GM21723 (cell line): Measurements from ENCODE around the gene SKI.
"Not testable (repeated sequence)": the region's sequence is repeated elsewhere in the genome, so short reads cannot be mapped to it uniquely, and the experiment has no call there.

Experiments
- ATAC-seq: cut with Tn5 transposase; IDR thresholded peaks from one replicate; pipeline ENCODE4 v1.9.1; 2021; ENCODE audit warnings: mild to moderate bottlenecking, moderate library complexity; ENCODE audit not compliant: unreplicated experiment

The SKI gene

DNA sequence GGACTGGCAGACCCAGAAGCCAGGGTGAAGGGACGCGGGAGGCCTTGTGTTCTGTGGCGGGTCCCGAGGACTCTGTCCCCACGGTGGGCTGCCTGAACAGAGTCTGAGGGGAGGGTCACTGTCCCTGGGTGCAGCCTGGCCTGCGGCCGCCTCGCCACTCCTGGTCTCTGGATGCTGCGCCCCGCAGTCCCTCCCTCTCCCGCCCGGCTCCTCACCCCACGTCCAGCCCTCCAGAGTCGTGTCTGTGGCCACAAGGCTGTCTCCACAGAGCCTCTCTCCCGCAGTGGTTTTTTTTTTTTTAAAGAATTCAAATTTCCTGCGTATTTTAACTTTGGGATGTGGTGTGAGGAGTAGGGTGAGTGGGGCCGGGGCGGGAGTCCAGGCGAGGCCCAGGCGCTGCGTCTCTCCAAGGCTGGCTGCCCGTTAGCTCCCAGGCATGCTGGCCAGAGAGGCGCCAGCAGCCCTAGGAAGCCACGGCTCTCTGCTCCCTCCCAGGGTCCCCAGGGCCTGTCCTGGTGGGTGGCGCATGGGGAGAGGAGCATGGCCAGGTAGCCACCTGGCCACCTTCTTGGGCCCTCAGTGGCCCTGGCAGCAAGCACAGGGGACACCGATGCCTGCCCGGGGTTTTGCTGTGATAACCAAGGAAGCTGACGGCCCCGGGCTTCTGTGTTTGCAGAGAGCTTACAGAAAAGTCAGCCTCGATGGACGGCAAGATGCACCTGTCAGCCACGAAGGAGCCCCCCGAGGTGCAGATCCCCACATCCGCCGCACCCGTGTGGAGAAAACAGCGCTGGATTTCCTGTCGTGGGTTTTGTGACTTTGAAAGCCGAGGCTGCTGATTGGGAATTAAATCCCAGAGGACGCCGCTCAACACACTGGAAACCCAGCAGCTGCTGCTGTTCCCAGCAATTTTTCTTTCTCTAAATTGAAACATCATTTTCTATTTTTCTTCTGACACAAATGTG lies 90.5 kb downstream of the SKI start:
- ATAC-seq = no peak

DNA sequence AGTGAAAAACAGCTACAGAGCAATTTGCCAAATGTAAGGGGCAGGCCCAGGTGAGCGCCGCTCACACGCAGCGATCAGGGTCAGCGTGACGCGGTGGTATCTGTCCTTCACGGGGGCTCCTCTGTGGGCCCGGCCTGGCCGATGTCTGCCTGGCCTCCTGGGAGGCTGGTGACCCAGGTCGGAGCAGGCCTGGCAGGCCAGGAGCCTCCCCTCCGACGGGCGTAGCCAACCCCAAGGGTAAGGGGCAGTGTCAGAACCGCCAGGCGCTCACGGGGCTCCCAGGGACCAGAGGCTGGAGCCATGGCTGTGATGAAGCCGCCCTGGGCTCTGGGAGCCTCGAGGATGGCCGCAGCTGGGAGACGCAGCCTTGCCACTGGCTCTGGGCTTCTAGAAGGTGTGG lies 91.2 kb downstream of the SKI start:
- no peak for ATAC-seq

DNA sequence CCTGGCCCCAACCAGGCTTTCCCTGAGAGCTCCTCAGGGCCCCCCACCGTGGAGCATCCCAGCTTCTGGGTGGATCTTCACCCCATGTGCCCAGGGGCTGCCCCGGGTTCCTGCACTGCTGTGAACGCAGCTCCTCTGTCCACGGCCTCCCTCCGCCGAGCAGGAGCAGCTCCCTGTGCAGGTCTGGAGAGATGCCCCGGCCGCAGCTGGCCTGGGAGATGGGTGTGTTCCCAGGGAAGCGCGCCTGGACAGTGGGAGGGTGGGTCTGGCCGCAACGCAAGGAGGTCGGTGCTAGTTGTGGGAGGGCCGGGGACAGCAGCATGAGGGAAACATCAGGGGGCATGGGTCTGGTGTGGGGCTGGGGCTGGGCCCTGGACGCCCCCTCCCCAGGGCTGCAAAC lies 91.9 kb downstream of the SKI start:
- ATAC-seq = no peak

DNA sequence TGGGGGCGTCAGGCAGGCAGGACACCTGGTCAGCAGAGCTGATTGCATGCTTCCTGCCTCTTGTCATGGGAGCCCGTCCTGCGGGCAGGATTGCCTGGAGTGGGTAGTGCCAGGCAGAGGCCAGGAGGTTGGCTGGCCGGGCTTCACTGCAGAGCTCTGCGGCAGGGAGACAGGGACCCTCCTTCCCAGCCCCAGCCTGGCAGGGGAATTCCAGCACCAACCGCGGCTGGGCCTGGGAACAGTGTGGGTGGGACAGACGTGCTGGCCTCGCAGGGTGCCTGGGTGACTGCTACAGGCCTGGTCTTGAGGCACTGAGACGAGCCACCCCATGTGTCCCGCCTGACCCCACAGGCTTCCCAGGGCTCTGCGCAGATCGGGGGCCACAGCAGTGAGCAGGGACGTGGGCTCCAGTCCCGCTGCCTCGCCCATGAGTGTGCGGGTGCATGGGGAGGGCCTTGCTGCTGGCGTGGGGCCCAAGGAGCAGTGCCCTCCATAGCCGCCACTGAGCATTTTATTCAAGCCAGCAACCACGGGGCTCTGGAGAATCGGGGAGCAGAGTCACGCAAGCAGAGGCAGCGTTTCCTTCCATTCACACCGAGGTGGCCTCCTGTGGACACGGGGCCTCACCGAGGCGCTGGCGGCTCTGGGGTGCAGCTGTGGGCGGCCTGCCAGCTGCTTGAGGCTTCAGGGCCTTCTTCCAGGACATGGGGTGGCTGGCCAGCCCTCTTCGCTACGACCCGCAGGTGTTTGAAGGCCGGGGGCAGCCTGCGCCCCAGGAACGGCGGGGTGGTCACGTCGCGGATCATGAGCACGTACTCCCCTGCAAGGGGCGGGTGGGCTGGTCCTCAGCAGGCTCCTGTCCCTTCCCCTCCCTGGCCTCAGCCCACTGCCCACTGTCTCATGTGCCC lies 92.9 kb downstream of the SKI start:
- ATAC-seq = no peak

DNA sequence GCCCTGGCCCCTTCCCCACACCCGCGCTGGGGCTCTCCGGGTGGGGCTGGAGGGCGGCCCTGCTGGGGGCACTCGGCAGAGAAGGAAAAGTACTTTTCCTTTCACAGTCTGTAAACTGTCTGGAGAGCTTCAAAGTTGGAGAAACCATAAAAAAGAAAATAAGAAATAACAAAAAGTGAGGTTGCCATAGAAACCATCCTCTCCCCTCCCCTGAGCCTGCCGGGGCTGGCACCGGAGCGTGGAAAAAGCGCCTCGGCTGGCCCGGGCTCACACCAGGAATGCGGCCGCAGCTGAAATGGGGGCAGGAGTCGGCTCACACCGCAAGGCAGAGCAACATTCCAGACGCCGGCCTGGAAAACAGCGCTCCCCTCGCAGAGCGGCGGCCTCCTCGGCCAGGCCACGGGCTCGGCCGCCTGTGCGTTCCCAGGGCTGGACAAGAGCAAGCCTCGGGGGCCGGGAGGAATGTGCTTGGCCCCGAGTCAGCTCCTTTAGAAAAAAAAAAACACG lies 94.0 kb downstream of the SKI start:
- ATAC-seq = no peak

DNA sequence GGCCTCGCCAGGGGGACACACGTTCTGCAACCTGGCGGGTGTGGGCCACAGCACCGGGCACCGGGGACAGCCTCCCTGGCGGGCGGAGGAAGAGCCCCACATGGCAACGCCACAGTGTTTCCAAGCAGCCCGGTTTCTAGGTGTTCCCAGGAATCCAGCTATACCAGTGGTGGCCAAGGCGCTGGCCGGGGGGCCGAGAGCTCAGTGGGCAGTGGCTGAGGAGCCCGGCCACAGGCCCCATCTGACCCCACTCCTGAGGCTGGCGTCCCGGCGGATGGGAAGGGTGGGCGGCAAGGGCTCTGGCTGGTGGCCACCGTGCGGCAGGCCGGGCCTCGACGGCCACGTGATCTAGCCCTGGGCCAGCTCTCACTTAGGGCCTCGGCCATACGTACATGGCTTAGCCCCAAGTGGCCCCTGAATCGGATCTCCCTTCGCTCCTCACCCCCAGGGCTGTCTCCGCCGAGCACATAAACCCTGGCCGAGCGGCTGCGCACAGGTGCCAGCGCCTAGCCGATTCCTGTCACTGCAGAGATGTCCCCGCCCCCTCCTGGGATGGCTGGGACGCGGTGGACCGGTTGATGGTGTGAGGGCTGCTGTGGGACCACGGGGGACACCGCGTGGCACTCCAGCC lies 94.6 kb downstream of the SKI start:
- no peak for ATAC-seq

DNA sequence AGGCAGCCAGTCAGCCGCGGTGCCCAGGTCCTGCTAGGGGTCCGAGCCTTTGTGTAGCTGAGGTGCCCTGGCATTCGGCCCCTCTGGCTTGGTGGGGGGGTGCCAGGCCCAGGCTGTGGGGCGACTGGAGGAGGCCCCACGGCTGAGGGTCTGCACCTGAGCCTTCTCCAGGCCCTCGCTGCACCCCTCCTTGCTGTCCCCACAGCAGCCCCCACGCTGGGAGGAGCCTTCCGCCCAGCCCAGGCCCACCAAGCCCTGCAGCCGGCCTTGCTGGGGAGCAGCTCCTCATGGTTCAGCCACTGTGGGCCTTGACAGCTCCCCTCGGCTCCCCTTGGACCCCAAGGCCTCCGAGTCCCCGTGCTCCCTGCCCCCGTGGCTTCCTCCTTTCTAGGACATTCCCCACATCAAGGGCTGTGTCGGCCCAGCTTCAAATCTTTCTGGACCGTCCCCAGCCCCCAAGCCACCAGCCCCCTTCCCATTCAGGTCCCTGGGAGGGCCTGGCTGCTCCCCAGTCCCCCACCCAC lies 95.4 kb downstream of the SKI start:
- no peak for ATAC-seq

DNA sequence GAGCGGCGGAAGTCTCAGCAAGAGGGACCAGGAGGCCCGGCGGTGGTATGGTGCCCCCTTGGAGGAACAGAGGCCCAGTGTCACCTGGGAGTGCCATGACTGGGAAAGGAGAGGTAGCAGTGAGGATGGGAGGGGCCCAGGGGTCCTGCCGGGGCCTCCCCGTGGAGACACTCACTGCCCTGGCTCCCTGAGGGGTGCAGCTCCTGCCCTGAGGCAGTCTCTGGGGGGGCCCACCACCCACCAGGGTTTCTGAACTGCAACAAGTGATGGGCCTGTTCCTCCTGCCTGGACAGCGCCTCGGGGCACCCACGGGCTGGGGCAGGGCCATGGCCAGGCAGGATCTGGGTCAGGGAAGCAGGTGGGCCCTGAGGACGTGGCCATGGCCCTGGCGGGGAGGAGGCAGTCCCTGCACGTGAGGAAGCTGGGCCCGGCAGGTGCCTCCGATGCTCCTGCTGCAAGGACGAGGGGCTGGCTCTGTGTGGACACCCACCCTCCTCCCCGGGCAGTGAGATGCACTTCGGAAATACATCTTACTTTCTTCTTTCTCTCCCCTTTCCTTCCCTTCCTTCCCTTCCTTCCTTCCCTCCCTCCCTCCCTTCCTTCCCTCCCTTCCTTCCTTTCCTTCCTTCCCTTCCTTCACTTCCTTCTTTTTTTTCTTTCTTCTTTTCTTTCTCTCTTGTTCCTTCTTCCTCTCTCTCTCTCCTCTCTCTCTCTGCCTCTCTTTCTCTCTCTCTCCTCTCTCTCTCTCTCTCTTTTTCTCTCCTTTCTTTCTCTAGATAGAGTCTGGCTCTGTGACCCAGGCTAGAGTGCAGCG lies 96.6 kb downstream of the SKI start:
- ATAC-seq = no peak

DNA sequence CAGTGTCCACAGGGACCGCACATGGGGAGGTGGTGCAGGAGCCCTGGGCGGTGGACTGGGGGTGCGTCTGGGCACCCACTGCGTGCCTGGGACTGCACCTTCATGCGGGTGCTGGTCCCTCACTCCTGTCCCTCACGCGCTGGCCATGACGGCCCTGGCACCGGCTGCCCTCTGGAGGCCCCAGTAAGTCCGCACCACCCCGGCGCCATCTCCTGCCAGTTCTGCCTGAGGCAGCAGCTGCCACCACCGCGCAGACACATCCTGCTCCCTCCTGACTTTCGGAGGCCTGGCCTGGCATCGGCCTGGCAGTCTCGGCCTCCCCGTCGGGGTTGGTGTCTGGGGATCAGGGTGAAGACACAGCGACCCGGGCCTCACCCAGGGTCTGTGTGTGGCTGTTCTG lies 98.4 kb downstream of the SKI start:
- no peak for ATAC-seq

DNA sequence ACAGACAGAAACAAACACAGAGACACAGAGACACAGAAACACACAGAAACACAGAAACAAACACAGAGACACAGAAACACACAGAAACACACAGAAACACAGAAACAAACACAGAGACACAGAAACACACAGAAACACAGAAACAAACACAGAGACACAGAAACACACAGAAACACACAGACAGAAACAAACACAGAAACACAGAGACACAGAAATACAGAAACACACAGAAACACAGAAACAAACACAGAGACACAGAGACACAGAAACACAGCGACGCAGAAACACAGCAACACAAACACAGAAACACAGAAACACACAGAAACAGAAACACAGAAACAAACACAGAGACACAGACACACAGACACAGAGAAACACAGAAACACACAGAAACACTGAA lies 99.0 kb downstream of the SKI start:
- ATAC-seq = not testable (repeated sequence)

DNA sequence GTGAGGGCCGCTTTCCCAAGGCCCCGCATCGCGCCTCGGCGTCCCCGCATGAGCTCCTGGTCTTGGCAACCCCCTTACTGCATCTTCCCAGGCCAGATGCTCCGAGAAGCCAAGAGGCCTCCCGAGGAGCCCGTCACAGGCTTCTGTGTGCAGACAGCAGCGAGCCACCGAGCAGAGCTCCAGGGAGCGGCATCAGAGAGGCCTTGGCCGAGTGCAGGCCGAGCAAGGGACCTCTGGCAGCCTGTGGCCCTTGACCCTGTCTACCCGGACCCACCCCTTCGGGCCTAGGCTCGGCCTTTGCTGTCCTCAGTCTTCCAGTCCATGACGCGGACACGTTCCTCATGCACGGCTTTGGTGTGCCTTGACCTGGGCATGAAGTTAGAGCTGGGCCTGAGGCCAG lies 99.7 kb downstream of the SKI start:
- ATAC-seq = no peak

DNA sequence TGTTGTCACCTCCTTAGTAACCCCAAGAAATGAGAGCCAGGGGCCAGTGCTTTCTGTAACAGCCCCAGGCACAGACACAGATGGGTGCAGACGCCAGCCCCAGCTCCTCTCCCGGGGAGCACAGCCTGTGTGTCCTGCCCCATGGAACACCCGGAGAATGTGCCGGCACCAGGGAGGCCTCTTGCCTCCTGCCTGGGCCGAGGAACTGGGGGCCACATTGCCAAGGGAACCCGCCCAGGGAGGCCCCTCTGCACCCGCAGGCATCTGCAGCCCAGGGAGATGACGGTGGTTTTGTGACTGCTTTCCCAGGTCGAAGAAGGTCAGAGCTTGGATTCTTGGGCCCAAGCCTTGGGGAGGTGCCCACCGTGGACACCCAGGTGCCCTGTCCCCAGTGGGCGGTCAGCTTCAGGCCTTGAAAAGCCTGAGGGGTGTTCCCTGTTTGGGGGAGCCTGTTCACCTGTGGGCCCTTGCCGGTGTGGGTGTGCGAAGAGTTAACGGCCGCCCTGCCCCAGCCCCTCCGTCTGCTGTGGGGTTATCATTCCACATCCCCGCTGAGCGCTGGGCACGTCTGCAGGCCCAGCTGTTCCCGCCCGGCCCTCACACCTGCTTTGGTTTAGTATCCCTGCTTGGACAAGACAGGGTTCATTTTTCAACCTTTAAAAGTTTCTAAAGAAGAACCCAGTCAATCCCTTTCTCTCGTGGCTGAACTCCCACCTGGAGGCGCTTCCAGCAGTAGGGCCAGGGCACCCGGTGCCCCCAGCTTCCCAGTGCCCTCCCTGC lies 100.7 kb downstream of the SKI start:
- no peak for ATAC-seq

DNA sequence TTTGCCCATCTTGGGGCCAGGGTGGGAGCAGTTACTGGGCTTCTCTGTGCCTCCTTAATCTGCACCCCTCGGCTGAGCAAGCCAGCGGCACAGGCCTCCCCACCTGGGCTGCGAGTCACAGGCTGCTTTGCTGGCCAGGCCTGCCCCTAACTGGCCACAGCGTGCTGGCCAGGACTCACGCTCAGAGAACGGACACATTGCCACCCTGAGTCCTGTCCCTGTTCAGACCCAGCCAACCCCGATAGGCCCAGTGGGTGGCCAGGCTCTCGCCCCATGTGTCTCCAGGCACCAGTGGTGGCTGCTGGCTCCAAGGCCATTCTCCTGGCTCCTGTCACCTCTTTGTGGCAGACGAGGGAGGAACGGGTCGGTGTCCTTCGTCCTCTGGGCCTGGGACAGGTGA lies 101.9 kb downstream of the SKI start:
- ATAC-seq = no peak

DNA sequence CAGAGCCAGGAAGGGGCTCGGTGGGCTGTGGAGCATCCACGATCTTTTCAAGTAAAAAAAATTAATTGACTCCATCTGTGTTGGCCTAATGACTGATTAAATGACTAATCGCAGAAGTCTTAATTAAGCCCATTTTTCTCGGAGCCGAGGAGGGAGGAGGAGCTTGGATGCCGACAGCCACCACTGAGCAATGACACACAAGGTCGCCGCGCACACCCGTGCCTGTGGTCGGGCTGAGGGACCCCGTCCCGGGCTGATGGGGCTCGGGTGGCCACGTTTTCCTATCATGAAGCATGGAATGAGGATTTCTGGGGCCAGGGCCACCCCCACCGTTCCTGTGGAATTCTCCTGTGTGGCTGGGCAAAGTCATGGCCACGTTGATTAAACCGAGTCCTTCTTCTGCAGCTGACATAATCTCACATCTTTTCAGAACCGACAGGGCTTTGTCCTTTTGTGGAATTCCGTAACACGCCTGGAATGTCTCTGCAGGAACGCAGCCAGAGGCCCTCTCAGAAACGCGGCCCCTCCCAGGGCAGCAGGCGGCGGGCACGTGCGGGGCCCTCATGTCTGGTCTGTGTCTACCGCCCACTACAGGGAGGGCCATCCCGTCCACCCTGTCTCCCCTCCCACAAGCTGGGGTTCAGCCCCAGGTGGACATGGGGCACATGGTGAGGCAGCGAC lies 102.5 kb downstream of the SKI start:
- no peak for ATAC-seq

DNA sequence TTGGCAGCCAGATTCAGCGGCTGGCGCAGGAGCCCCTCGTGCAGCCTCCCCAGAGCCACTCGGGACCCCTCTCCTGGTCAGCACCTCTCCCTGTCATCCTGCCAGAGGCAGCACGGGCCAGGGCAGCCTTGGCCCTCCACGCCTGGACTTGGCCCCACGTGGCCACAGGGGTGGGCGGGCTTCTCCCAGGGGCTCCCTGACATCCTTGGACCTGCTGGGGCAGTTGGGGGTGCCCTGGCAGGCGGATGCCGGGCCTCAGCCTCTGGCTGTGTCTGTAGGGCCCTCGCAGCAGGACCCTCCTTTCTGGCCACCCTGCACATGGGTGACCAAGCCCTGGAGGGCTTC lies 103.1 kb downstream of the SKI start:
- ATAC-seq = no peak

DNA sequence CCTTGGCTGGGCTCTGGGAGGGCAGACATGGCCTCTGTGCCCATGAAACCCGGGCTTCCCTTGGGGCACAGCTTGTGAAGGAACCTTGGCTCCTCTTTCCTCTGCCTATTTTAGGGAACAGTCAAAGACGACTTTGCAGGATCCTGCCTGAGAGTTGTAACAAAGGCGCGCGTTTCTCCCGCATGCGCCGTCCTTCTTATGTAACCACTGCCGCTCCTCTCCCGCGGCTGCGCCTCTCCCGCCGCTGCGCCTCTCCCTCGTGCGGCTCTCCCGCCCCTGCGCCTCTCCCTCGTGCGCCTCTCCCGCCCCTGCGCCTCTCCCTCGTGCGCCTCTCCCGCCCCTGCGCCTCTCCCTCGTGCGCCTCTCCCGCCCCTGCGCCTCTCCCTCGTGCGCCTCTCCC lies 103.5 kb downstream of the SKI start:
- not testable (repeated sequence) for ATAC-seq

DNA sequence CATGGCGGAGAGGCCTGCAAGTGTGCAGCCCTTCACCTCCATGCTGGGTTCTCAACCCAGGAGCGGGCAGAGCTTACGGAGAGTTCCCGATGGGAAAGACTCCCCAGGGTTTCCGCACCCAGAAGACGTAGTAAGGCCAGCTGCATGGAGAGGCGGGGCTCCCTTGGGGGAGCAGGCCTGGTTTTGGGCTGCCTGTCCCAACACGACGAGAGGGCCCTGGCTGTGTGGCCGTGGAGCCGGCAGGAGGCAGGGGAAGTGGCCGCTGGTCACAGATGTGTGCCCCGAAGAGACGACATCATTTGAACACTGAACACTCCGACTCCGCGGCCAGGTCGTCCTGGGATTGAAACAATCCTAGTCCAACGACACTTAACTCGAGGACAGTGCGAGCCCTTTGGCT lies 106.2 kb downstream of the SKI start:
- ATAC-seq = no peak

DNA sequence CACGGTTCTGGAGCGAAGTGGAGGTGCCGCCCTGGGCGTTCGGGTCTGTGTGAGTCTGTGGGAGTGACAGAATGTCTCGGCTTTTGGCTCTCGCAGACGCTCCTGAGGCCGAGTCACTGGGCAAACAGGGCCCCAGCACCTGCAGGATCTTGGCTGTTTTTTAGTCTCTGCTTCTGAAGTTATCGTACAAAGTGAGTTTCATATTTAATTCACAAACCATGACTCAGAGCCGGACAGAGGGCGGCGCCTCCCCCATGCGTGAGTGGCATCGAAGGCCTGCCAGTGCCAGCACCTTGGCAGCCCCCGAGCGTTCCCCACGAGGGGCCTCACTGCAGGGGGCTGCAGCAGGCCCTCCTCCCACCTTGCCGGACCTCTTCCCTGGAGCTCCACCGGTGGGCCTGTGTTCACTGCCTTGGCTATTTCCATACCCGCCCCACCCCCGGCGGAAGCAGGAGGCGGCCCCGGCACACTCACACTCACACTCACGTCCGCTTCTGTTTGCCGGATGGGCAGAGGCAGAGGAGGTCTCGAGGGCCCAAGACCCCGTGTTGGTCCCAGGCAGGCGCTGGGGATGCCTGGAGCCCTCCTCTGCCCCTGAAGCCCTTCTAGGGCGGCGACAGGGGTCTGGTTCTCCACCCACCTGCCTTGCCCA lies 106.9 kb downstream of the SKI start:
- ATAC-seq = no peak
